ENCODE results near the gene MMP23B. TPM values are rescaled to one million over a fixed set of nuclear protein-coding genes. Genes with fewer than 3 reads are reported as not detected.

MMP23B gene
- total RNA-seq, 1 donor from 2014 or later, result 60.2 TPM

- DNase-seq (ENCODE audit: low spot score), result no peak
- intact Hi-C loops (cut with DNase I), result no loop called here
Measured at GRCh38 chr1:1680031-1680911, 48.3 kb downstream of the MMP23B start.

GRCh38 chr1:1680912-1681273, 48.9 kb downstream of the MMP23B start:
- DNase-seq (ENCODE audit: low spot score), result no peak

DNA sequence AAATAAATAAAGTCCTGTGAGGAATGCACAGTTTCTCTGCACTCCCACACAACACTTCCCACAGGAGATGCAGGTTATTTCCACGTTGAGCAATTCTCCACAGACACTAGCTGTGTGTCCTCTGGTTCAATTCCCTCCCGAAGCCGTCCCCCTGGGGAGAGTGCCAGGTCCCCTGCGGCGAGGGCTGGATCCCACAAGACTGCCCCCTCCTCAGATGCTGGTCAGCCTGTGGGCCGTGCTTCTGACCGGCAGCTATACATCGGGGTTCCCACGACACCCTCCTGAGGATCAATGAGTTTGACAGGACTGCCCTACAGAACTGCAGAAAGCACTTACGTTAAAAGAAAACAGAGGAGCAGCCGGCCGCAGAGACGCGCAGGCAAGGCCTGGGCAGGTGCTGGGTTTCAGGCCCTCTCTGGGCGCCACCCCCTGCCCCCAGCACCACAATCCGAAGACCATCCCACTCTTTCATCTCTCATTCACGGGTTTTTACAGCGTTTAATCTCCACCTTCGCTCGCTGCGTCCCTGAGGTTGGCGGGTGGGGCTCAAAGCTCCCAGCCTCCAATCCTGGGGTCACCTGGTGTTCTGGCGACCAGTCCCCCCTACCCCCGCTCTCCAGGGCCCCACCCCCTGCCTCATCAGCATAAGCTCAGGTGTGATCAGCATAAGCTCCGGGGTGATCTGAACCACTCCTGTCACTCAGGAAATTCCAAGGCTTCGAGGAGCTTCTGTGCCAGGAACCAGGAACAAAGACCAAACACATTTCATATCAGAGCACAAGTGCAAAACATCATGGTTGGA, 51.3 kb downstream of the MMP23B start:
- no peak for DNase-seq (ENCODE audit: low spot score)
- intact Hi-C loops (cut with DNase I), result no loop called here

More at GRCh38 chr1:1680912-1681273, 48.9 kb downstream of the MMP23B start:
- intact Hi-C loops (cut with DNase I), result no loop called here

Other genes with a start within 250 kb of the MMP23B start
- gene CCNL2, start 232.8 kb upstream of the MMP23B start, total RNA-seq, result 78.6 TPM
- 127 TPM for gene MRPL20, start 224.9 kb upstream of the MMP23B start, total RNA-seq
- 1.8 TPM for gene ANKRD65, start 210.9 kb upstream of the MMP23B start, total RNA-seq
- gene VWA1, start 196.5 kb upstream of the MMP23B start, total RNA-seq, result 35.3 TPM
- gene ATAD3C, start 182.5 kb upstream of the MMP23B start, total RNA-seq, result 0.51 TPM
- 13.7 TPM for gene ATAD3B, start 160.4 kb upstream of the MMP23B start, total RNA-seq
- 13.7 TPM for gene ATAD3A, start 120.0 kb upstream of the MMP23B start, total RNA-seq
- gene TMEM240, start 91.5 kb upstream of the MMP23B start, total RNA-seq, result 5.0 TPM
- gene SSU72, start 57.3 kb upstream of the MMP23B start, total RNA-seq, result 90.7 TPM
- 1.7 TPM for gene FNDC10, start 32.0 kb upstream of the MMP23B start, total RNA-seq
- 82.4 TPM for gene MIB2, start 16.7 kb upstream of the MMP23B start, total RNA-seq
- 30.4 TPM for gene CDK11B, start 26.8 kb downstream of the MMP23B start, total RNA-seq
- gene SLC35E2B, start 60.6 kb downstream of the MMP23B start, total RNA-seq, result 19.1 TPM
- gene CDK11A, start 92.2 kb downstream of the MMP23B start, total RNA-seq, result 25.8 TPM
- gene NADK, start 146.3 kb downstream of the MMP23B start, total RNA-seq, result 31.3 TPM